GM12878 (cell line): Measurements from ENCODE around the gene RMC1. TPM values are rescaled to one million over a fixed set of nuclear protein-coding genes. Genes with fewer than 3 reads are reported as not detected.

Experiments
- ATAC-seq: fragments of 200-7000 bp; cut with Tn5 transposase; 3 replicates; pipeline ENCODE4 v1.9.1; 2020; ENCODE audit warnings: mild to moderate bottlenecking, moderate library complexity
- BruUV-seq: library from RNA; stranded (reverse); fragments of 400-500 nt; replicated peaks from 2 replicates; lab custom pipeline; 2021; lab: Mats Ljungman, UMichigan
- CTCF ChIA-PET: fragments of 300-600 bp; sonication (Branson Sonifier 250); formaldehyde crosslinking; extraction: SDS; loops from one replicate; lab custom pipeline; 2021; ENCODE audit warnings: inconsistent platforms; lab: Yijun Ruan, JAX
- POLR2A ChIA-PET: fragments of 350-600 bp; formaldehyde crosslinking; extraction: SDS; loops from one replicate; lab custom pipeline; 2021; ENCODE audit warnings: inconsistent platforms; lab: Charles Lee
- RAD21 ChIA-PET: fragments of 300-600 bp; sonication (Branson Sonifier 250); formaldehyde crosslinking; loops from one replicate; lab custom pipeline; 2023; ENCODE audit warnings: antibody characterized with exemption; ENCODE audit not compliant: unreplicated experiment; lab: Charles Lee
- SMC1A ChIA-PET: fragments of 300-600 bp; sonication (Branson Sonifier 250); formaldehyde crosslinking; loops from one replicate; lab custom pipeline; 2023; ENCODE audit not compliant: unreplicated experiment, uncharacterized antibody; lab: Charles Lee
- DNase-seq: peaks from one replicate; pipeline ENCODE4 v3.0.0-alpha.2; 2011; ENCODE audit warnings: low read depth, low spot score
- FAIRE-seq: peaks from 3 replicates; lab custom pipeline; 2011; peaks lifted over from hg19 to GRCh38; lab: Jason Lieb, UNC
- H2AFZ ChIP-seq: 2 replicates; pipeline ENCODE4 v1.6.0; 2011; ENCODE audit warnings: low read depth, low read length, control low read depth; ENCODE audit not compliant: control insufficient read depth
- H3K27ac ChIP-seq: 2 replicates; pipeline ENCODE4 v1.5.1; 2011; ENCODE audit warnings: control low read depth; ENCODE audit not compliant: control insufficient read depth, insufficient read depth
- H3K27me3 ChIP-seq, 2 experiments: replicated peaks in 1 of 2; 2 replicates each; pipeline versions ENCODE4 v1.6.0 to v1.6.1; 2011; ENCODE audit warnings: low read length in 1 of 2; ENCODE audit not compliant: control insufficient read depth in 2 of 2, insufficient read depth in 2 of 2
- H3K36me3 ChIP-seq, 2 experiments: 2 replicates each; pipeline ENCODE4 v1.5.1; 2011; ENCODE audit warnings: low read length in 1 of 2; ENCODE audit not compliant: control insufficient read depth in 2 of 2, insufficient read depth in 2 of 2
- H3K4me1 ChIP-seq: 2 replicates; pipeline ENCODE4 v1.6.1; 2011; ENCODE audit warnings: mild to moderate bottlenecking, low read length, moderate library complexity, mixed read lengths; ENCODE audit not compliant: control insufficient read depth, insufficient read depth
- H3K4me2 ChIP-seq: 2 replicates; pipeline ENCODE4 v1.6.0; 2011; ENCODE audit warnings: control low read depth; ENCODE audit not compliant: control insufficient read depth, insufficient read depth
- H3K4me3 ChIP-seq: fragments of 200-600 bp; sonication (generic); 2 replicates; pipeline ENCODE4 v1.5.1; 2016
- H3K79me2 ChIP-seq: 2 replicates; pipeline ENCODE4 v1.6.0; 2011; ENCODE audit warnings: low read length; ENCODE audit not compliant: control insufficient read depth, insufficient read depth
- H3K9ac ChIP-seq: 2 replicates; pipeline ENCODE4 v1.8.0; 2011; ENCODE audit warnings: low read length, control low read depth, mixed read lengths; ENCODE audit not compliant: control insufficient read depth, insufficient read depth
- H3K9me3 ChIP-seq: replicated peaks from 3 replicates; pipeline ENCODE4 v1.5.1; 2011; ENCODE audit warnings: mild to moderate bottlenecking, low read length; ENCODE audit not compliant: control insufficient read depth, insufficient read depth
- H4K20me1 ChIP-seq: 2 replicates; pipeline ENCODE4 v1.6.0; 2011; ENCODE audit not compliant: control insufficient read depth, insufficient read depth
- JUNB ChIP-seq: IDR thresholded peaks from 2 replicates; pipeline ENCODE4 v1.6.1; 2016; ENCODE audit warnings: antibody characterized with exemption, mild to moderate bottlenecking
- NR2C1 ChIP-seq: fragments of 450-650 bp; IDR thresholded peaks from 2 replicates; pipeline ENCODE4 v1.6.1; 2017; ENCODE audit warnings: antibody characterized with exemption, mild to moderate bottlenecking, moderate library complexity
- NR2C2 ChIP-seq: IDR thresholded peaks from 2 replicates; pipeline ENCODE4 v1.6.1; 2011; ENCODE audit warnings: borderline replicate concordance, low read depth; ENCODE audit not compliant: control insufficient read depth, insufficient read length
- SPI1 ChIP-seq: IDR thresholded peaks from 2 replicates; pipeline ENCODE4 v1.6.1; 2011; ENCODE audit warnings: low read depth, mild to moderate bottlenecking, low read length, moderate library complexity, borderline replicate concordance; ENCODE audit not compliant: insufficient read depth
- ZBED1 ChIP-seq: IDR thresholded peaks from 2 replicates; pipeline ENCODE4 v1.6.1; 2016; ENCODE audit warnings: borderline replicate concordance
- WGBS: methylation state at CpG from one replicate; pipeline ENCODE4 v1.1.6; 2016; ENCODE audit warnings: low lambda C conversion rate; ENCODE audit not compliant: insufficient replicate concordance, insufficient coverage; ENCODE audit errors: missing lambda C conversion rate; 5-methylcytosine and 5-hydroxymethylcytosine counted together
- in situ Hi-C: fragments of 300-500 bp; cut with MboI; formaldehyde crosslinking; loops from 9 replicates; pipeline ENCODE4 v1.14.3; 2018; ENCODE audit warnings: mixed read lengths
- intact Hi-C: fragments of 100-400 bp; cut with micrococcal nuclease; formaldehyde crosslinking; loops from one replicate; pipeline ENCODE4 v1.14.2; 2022; ENCODE audit not compliant: unreplicated experiment
- polyA plus RNA-seq, 11 experiments: library from polyadenylated mRNA; depleted of rRNA in 4 of 11; unstranded in 6 of 11; stranded (reverse) in 5 of 11; fragments of >200 nt; fragmentation: Nextera tagmentation in 4 of 11; fragmentation: Illumina TruSeq in 1 of 11; extraction: Ambion mirVana in 4 of 11; extraction: Trizol in 1 of 11; gene quantifications; 1 replicate in 1 of 11; 2 replicates in 10 of 11; pipeline versions ENCODE4 v1.2.1 to v1.2.3, GENCODE V29; 2011 to 2016; ENCODE audit warnings: inconsistent platforms in 2 of 11, missing spikeins in 2 of 11, low read depth in 1 of 11
- total RNA-seq, 4 experiments: library from RNA; depleted of rRNA in 3 of 4; stranded (reverse); fragments of >200 nt in 3 of 4; fragmentation: Illumina TruSeq in 1 of 4; extraction: Trizol in 1 of 4; gene quantifications; 2 replicates each; pipeline versions ENCODE4 v1.2.1 to v1.2.3, GENCODE V29; 2013 to 2021
- TF ChIP-seq, protein P1 (sequence below): fragments of 450-650 bp; IDR thresholded peaks from 2 replicates; pipeline ENCODE4 v1.6.1; 2017; ENCODE audit warnings: mild to moderate bottlenecking
- TF ChIP-seq, protein P2 (sequence below): IDR thresholded peaks from 2 replicates; pipeline ENCODE4 v1.6.1; 2012; ENCODE audit warnings: low read depth, low read length, improper control_type of control experiment
- TF ChIP-seq, protein P3 (sequence below): fragments of 450-650 bp; IDR thresholded peaks from 2 replicates; pipeline ENCODE4 v1.6.1; 2018; ENCODE audit warnings: mild to moderate bottlenecking, low read depth, moderate library complexity; ENCODE audit not compliant: partially characterized antibody

The RMC1 gene
- total and polyA plus RNA-seq, 10 of the 15 experiments (the other 5 are each of a cell fraction or from before 2014, with no cell fraction given): 8.4 to 57.6 (median 42.5) TPM

DNA sequence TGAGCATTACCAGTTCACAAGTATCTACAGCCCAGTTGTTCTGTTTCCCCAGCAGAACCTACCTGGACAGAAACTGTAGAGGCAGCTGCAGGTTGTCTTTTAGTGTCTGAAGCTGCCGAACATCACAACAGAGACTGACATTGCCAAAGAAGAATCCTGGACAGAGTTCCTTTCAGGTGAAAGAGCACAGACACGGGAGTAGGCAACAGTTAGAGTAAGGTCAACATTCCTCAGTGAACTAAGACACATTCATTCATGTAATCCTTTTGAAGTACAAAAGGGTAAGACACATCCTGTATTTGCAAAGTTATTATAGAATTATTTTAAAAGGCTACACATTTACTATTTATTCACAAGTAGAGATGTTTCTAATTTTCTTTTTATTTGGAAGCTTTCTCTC, 68.7 kb downstream of the RMC1 start:
- RAD21 ChIA-PET: interaction anchor here (0.7 kb wide), 1 partner anchor 9 kb away, joined by 3 read pairs; no protein-coding TSS in a partner anchor
- H3K79me2 ChIP-seq: peaks cover 2% of the 10 kb centered on the region; the same call in 1 of the 2 replicates
- no peaks in the 10 kb centered on the region for H3K27me3 ChIP-seq
- POLR2A ChIA-PET: interaction anchor here (0.6 to 1.2 kb wide), 4 partner anchors 31 to 558 kb away, joined by 3 to 4 read pairs (median 3); no protein-coding TSS in a partner anchor
- H3K9me3 ChIP-seq: no peaks in the 10 kb centered on the region
- no peak overlapping the region for H3K9ac ChIP-seq
- WGBS: 68% methylated on average over 2 of the region's 2 CpGs
- no TSS peak for BruUV-seq
- no peak overlapping the region for H3K4me3 ChIP-seq
- DNase-seq: no peak
- H3K4me2 ChIP-seq: no peak overlapping the region
- H3K27ac ChIP-seq: no peak overlapping the region
- in situ Hi-C loops: no loop called here
- H2AFZ ChIP-seq: no peak overlapping the region
- peaks cover 14% of the 10 kb centered on the region for H3K4me1 ChIP-seq
- peaks cover 5 to 26% of the 10 kb centered on the region in 2 experiments for H3K36me3 ChIP-seq
- SMC1A ChIA-PET: interaction anchor here (1.0 to 1.7 kb wide), 3 partner anchors 9 to 55 kb away, joined by 3 to 11 read pairs (median 4); no protein-coding TSS in a partner anchor
- no peaks in the 10 kb centered on the region for H4K20me1 ChIP-seq
- TF ChIP-seq, protein P1, sequence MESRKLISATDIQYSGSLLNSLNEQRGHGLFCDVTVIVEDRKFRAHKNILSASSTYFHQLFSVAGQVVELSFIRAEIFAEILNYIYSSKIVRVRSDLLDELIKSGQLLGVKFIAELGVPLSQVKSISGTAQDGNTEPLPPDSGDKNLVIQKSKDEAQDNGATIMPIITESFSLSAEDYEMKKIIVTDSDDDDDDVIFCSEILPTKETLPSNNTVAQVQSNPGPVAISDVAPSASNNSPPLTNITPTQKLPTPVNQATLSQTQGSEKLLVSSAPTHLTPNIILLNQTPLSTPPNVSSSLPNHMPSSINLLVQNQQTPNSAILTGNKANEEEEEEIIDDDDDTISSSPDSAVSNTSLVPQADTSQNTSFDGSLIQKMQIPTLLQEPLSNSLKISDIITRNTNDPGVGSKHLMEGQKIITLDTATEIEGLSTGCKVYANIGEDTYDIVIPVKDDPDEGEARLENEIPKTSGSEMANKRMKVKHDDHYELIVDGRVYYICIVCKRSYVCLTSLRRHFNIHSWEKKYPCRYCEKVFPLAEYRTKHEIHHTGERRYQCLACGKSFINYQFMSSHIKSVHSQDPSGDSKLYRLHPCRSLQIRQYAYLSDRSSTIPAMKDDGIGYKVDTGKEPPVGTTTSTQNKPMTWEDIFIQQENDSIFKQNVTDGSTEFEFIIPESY: no peak
- no peak for TF ChIP-seq NR2C2
- TF ChIP-seq SPI1: no peak
- no peak for TF ChIP-seq NR2C1
- TF ChIP-seq JUNB: no peak
- TF ChIP-seq, protein P2, sequence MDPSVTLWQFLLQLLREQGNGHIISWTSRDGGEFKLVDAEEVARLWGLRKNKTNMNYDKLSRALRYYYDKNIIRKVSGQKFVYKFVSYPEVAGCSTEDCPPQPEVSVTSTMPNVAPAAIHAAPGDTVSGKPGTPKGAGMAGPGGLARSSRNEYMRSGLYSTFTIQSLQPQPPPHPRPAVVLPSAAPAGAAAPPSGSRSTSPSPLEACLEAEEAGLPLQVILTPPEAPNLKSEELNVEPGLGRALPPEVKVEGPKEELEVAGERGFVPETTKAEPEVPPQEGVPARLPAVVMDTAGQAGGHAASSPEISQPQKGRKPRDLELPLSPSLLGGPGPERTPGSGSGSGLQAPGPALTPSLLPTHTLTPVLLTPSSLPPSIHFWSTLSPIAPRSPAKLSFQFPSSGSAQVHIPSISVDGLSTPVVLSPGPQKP: no peak
- TF ChIP-seq, protein P3, sequence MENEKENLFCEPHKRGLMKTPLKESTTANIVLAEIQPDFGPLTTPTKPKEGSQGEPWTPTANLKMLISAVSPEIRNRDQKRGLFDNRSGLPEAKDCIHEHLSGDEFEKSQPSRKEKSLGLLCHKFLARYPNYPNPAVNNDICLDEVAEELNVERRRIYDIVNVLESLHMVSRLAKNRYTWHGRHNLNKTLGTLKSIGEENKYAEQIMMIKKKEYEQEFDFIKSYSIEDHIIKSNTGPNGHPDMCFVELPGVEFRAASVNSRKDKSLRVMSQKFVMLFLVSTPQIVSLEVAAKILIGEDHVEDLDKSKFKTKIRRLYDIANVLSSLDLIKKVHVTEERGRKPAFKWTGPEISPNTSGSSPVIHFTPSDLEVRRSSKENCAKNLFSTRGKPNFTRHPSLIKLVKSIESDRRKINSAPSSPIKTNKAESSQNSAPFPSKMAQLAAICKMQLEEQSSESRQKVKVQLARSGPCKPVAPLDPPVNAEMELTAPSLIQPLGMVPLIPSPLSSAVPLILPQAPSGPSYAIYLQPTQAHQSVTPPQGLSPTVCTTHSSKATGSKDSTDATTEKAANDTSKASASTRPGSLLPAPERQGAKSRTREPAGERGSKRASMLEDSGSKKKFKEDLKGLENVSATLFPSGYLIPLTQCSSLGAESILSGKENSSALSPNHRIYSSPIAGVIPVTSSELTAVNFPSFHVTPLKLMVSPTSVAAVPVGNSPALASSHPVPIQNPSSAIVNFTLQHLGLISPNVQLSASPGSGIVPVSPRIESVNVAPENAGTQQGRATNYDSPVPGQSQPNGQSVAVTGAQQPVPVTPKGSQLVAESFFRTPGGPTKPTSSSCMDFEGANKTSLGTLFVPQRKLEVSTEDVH: no peak
- no peak for TF ChIP-seq ZBED1
- no peak for ATAC-seq
- CTCF ChIA-PET: interaction anchor here (0.6 to 2.3 kb wide), 4 partner anchors 9 to 339 kb away, joined by 3 to 11 read pairs (median 4); no protein-coding TSS in a partner anchor
- intact Hi-C loops: no loop called here
- no peak for FAIRE-seq
